GM18868 (cell line): ENCODE results near the gene RUFY2.
"Not testable (repeated sequence)": the region's sequence is repeated elsewhere in the genome, so short reads cannot be mapped to it uniquely, and the experiment has no call there.

Experiments
- ATAC-seq: cut with Tn5 transposase; IDR thresholded peaks from one replicate; pipeline ENCODE4 v1.9.1; 2021; ENCODE audit warnings: mild to moderate bottlenecking, moderate library complexity; ENCODE audit not compliant: unreplicated experiment

The RUFY2 gene

GRCh38 chr10:68327889-68328786 lies 78.9 kb downstream of the RUFY2 start:
- ATAC-seq: no peak

GRCh38 chr10:68324396-68324795 lies 82.7 kb downstream of the RUFY2 start:
- not testable (repeated sequence) for ATAC-seq

GRCh38 chr10:68318331-68319059 lies 88.6 kb downstream of the RUFY2 start:
- ATAC-seq: no peak

GRCh38 chr10:68315582-68315981 lies 91.5 kb downstream of the RUFY2 start:
- no peak for ATAC-seq

- ATAC-seq: not testable (repeated sequence)
Observed at GRCh38 chr10:68314930-68315329, 92.1 kb downstream of the RUFY2 start.

GRCh38 chr10:68310531-68310930 lies 96.5 kb downstream of the RUFY2 start:
- no peak for ATAC-seq

- no peak for ATAC-seq
Observed at GRCh38 chr10:68305854-68306253, 101.2 kb downstream of the RUFY2 start.

GRCh38 chr10:68303849-68304412 lies 103.1 kb downstream of the RUFY2 start:
- ATAC-seq: no peak

- no peak for ATAC-seq
Observed at GRCh38 chr10:68302871-68303270, 104.2 kb downstream of the RUFY2 start.

- peak; percentile 5 for ATAC-seq
Observed at GRCh38 chr10:68302503-68302823, 104.6 kb downstream of the RUFY2 start.

- ATAC-seq: peak; percentile 66
Observed at GRCh38 chr10:68301790-68302502, 105.1 kb downstream of the RUFY2 start.

- no peak for ATAC-seq
Observed at GRCh38 chr10:68301301-68301700, 105.8 kb downstream of the RUFY2 start.

- ATAC-seq: no peak
Observed at GRCh38 chr10:68296843-68297663, 110.0 kb downstream of the RUFY2 start.
